Jurkat, Clone E6-1 (cell line): ENCODE measurements around the gene DTX2.
"Not testable (repeated sequence)": the region's sequence is repeated elsewhere in the genome, so short reads cannot be mapped to it uniquely, and the experiment has no call there.

Source experiments
- DNase-seq: peaks from one replicate; pipeline ENCODE4 v3.0.0-alpha.2; 2011; ENCODE audit warnings: low read depth, low spot score
- H3K4me3 ChIP-seq: 2 replicates; pipeline ENCODE4 v1.5.1; 2011; ENCODE audit warnings: mild to moderate bottlenecking, low read length, control low read depth, moderate library complexity

Gene DTX2

DNA sequence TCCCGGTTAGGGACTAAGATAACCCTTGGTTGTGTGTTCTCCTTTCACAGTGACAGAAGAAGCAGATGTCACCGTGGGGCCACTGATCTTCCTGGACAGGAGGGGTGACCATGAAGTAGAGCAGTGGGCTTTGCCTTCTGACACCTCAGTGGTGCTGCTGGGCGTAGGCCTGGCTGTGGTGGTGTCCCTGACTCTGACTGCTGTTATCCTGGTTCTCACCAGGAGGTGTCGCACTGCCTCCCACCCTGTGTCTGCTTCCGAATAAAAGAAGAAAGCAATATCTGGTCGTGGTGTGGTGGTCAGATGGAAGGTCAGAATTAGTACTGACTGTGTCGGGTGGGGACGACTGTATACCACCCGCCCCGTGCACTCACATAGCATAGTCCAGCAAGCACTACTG is 19.7 kb upstream of the DTX2 start:
- DNase-seq, H3K4me3 ChIP-seq: not testable (repeated sequence)

DNA sequence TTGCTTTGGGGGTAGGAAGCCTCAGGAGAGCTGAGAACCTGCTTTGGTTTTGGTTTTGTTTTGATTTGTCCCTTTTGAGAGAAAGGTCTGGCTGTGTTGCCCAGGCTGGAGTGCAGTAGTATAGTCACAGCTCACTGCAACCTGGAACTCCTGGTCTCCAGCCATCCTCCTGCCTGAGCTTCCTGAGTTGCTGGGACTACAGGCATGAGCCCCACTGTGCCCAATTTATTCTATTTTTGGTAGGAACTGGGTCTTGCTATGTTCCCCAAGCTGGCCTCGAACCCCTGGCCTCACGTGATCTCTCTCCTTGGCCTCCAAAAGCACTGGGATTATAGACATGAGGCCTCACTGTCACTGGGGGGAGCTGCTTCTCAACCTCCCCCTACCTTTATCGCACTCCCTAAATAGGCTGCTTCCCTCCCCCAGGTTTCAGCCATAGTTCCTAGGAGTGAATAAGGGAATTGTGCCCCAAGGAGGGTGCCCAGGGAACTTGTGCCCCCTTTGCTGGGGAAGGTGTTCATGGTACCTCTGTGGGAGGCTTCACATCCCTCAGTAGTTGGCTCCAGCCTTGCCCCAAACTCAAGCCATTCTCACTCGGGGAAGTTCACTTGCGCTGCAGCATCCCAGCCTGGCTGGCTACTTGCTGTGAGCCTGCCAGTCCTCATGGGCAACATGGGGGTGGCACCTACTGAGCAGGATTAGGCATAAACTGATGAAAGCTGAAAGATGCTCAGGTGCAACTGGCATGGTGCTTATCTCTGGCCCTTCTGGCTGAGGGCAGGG is 18.7 kb upstream of the DTX2 start:
- DNase-seq, H3K4me3 ChIP-seq: not testable (repeated sequence)

DNA sequence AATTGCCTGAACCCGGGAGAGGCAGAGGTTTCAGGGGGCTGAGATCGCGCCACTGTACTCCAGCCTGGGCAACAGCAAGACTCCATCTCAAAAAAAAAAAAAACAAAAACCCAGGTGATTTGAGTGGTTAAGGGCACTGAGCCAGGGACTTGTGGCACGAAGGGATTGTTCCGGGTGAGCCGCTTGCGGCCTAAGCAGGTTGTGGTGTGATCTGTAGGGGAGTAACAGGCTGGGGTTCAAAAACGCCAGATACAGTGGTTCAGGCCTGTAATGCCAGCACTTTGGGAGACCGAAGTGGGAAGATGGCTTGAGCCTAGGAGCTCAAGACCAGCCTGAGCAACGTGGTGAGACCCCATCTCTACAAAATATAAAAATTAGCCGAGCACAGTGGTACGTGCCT is 17.7 kb upstream of the DTX2 start:
- peak; percentile 37 for DNase-seq

DNA sequence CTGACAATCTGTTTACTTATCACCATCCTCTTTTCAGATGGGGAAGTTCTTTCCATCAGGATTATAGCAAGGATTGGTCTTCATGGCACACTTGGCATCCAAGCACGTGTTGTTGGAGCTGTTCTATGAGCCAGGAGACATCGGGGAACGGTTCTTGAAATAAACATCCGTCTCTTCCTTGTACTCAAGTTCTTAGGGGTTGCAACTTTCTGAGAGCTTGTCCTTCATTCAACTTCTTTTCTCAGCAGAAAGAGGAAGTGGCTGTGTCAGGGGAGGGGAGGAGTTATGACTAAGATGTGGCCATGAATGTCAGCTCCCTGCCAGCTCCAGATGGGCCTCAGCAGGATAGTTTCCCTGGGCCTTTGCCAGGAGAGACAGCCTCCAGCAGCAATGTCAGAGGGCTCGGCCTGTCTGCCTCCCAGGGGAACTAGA is 15.9 kb upstream of the DTX2 start:
- not testable (repeated sequence) for H3K4me3 ChIP-seq
- peak; percentile 44 for DNase-seq

More for the DNA sequence above, 17.7 kb upstream of the DTX2 start:
- H3K4me3 ChIP-seq: not testable (repeated sequence)

DNA sequence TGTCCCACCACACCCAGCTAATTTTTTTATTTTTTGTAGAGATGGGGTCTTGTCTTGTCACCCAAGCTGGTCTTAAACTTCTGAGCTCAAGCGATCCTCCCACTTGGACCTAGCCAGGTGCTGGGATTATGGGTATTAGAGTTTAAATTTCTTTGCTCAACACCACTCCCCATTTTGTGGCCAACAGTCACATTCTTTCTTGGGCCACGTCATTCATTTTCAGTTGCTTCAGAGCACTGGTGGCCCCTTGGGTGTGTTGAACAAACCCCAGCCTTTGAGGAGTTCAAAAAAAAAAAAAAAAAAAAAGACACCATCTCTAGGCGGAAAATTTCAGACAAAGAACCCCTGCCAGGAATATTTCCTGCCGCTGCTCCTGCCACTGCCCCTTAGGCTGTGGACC is 4.5 kb upstream of the DTX2 start:
- DNase-seq, H3K4me3 ChIP-seq: not testable (repeated sequence)

DNA sequence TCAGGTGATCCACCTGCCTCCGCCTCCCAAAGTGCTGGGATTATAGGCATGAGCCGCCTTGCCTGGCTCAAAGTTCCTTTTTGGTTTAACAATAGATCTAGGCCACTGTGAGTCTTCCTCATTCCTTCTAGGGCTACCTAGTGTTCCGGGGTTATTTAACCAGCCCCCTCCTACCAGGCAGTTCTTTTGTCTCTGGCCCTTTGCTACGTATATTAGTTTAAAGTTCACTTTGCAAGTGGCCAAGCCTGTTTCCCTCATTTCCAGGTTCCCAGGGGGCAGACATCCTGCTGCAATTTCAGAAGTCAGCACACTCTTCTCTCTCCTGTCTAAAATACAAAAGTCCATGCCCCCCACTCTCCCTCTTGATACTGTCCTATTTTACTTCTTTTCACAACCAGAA is 3.0 kb upstream of the DTX2 start:
- H3K4me3 ChIP-seq, DNase-seq: not testable (repeated sequence)

DNA sequence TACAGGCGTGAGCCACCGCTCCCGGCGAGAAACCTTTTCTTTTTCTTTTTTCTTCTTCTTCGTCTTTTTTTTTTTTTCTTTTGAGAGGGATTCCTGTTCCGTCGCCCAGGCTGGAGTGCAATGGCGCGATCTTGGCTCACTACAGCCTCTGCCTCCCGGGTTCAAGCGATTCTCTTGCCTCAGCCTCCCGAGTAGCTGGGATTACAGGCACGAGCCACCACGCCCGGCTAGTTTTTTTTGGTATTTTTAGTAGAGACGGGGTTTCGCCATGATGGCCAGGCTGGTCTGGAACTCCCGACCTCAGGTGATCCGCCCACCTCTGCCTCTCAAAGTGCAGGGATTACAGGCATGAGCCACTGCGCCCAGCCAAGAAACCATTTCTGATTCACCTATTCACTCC is 742 bp upstream of the DTX2 start:
- not testable (repeated sequence) for DNase-seq

DNA sequence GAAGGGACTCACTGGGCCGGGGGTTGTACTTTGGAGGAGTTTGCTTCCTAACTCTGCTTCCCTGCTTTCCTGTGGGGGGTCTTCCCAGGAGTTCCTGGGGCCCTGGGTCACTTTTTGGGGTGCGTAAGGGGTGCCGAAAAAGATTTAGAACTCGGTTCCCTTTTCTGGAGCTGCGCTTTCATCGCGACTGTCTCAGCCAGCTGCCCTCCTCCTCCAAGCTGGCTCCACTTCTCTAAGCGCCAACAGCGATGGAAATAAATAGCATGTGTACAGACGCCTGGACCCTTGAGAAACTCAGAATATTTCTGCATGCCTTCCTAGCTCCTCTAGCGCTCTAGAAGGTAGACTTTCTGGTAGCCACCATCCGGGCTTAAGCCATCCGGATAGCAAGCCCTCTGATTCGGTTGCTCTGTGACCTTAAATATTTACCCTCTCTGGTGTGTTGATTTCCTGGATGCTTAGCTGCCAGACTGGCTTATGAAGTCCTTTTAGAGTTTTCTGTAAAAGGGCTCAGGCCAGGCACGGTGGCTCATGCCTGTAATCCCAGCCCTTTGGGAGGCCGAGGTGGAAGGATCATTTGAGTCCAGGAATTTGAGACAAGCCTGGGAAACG is 868 bp downstream of the DTX2 start:
- not testable (repeated sequence) for H3K4me3 ChIP-seq, DNase-seq

More for the DNA sequence above, 742 bp upstream of the DTX2 start:
- not testable (repeated sequence) for H3K4me3 ChIP-seq

DNA sequence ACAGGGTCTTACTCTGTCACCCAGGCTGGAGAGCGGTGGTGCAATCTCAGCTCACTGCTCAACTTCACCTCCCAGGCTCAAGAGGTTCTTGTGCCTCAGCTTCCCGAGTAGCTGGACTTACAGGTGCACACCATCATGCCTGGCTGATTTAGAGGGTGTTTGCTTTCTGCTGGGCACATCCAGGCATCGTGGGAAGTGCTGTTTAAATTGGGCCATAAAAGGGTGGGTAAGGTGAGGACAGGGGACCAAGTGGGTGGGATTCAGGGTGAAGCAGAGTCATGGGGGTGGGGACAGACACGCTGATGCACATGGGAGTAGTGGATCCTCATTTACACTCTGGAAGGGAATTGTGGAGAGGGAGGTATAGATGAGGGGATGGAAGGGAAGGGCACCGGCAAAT is 3.5 kb downstream of the DTX2 start:
- not testable (repeated sequence) for DNase-seq, H3K4me3 ChIP-seq

DNA sequence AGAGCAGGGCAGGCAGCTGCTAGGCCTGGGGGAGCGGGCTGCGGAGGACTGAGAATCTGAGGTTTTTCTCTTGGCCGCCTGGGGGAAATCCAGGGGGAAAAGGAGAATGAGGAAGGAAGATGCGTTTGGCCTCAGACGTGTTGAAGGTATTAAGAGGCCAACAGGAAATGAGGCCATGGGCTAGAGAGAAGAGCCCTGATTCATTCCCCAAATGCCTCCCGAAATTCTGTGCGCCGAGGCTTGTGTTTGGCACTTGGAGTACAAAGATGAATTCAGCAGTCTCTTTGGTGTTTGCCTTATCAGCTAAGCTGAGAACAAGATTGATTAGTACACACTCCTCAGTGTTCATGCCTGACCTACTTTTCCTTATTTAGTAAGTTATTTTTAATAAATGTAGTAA is 4.4 kb downstream of the DTX2 start:
- not testable (repeated sequence) for DNase-seq, H3K4me3 ChIP-seq

DNA sequence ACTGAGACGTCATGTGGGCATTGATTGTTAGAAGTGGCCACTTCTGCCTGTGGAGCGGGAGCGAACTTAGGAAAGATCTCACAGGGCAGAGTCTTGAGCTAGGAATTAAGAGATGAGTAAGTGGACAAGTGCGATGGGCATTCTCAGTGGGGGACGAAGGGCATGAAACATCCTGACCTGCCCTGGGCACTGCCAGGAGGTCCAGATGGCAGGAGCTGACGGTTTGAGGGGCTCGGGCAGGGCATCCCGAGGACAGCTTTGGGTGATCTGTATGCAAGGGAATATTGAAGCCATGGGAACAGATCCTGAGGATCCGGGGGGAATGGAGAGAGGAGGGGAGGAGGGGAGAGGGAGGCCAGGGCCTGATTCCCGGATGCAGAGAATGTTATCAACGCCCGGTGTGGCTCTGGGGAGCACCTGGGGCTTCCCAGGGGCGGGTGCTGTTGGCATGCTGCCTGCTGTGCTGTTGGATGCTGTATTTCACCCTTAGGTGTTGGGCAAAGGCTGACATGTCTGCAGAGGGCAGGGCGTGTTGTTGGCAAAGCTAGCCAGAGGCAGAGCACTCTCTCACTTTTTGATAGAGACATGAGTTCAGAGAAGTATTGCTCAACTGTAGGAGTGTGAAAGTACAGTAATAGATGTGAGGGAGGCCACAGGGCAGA is 6.4 kb downstream of the DTX2 start:
- not testable (repeated sequence) for H3K4me3 ChIP-seq, DNase-seq

DNA sequence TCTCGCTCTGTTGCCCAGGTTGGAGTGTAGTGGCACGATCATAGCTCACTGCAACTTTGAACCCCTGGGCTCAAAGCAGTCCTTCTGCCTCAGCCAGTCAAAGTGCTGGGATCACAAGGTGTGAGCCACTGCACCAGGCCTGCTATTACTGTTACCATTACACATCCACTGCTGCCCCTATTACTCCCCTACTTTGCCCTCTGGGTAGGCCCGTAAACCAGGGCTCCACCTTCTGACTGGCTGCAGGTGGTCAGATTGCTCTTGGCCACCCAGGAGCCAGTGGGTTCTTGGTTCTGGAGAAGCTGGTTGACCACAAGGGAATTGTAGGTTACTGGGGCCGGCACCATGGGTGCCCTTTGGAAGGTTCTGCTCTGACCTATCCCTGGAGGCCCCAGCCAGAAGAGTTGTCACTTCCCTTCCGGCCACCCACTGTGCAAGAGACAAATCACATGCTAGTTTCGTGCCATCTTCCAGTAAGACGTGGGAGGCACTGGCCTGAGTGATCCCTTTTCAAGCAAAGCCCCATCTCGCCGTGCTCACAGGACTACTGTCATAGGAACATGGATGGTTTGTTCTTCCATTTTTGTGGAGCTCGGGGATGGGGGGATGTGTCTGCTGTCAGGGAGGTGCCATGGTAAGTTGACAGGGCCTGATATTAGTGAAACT is 10.2 kb downstream of the DTX2 start:
- DNase-seq, H3K4me3 ChIP-seq: not testable (repeated sequence)

DNA sequence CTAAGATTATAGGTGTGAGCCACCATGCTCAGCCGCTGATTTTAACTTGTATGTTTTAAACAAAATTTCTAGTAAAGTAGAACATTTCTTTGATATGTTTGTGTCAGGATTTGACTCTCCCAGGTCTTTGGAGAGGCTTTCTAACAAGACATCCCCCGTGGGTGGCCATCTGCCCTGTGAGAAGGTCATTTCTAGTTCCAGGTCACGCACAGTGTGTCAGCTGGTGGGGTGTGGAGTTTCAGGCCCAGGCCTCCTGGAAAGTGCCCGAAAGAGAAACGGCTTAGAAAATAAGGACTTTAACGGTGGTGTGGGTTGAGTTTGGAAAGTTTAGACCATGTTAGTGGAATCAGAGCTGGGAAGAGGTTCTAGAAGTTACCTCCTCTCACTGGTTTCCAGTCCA is 11.6 kb downstream of the DTX2 start:
- H3K4me3 ChIP-seq, DNase-seq: not testable (repeated sequence)

DNA sequence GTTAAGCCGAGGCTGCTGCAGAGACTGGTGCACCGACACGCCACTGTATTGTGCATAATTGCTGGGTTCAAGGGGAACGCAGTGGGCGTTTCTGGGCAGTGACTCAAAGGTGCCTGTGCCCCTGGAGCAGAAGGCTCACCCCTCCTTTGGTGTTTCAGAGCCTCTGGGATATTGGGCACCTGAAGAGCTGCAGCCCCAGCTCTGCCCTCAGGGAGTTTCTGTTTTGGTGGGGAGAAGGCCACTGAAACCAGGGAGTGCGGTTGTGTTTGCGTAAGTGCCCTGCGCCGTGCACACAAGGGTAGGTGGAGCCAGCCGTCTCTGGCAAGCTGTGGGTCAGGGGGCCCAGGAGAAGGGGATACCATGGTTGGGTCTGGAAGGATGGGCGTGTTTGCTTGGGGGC is 14.8 kb downstream of the DTX2 start:
- not testable (repeated sequence) for H3K4me3 ChIP-seq, DNase-seq

DNA sequence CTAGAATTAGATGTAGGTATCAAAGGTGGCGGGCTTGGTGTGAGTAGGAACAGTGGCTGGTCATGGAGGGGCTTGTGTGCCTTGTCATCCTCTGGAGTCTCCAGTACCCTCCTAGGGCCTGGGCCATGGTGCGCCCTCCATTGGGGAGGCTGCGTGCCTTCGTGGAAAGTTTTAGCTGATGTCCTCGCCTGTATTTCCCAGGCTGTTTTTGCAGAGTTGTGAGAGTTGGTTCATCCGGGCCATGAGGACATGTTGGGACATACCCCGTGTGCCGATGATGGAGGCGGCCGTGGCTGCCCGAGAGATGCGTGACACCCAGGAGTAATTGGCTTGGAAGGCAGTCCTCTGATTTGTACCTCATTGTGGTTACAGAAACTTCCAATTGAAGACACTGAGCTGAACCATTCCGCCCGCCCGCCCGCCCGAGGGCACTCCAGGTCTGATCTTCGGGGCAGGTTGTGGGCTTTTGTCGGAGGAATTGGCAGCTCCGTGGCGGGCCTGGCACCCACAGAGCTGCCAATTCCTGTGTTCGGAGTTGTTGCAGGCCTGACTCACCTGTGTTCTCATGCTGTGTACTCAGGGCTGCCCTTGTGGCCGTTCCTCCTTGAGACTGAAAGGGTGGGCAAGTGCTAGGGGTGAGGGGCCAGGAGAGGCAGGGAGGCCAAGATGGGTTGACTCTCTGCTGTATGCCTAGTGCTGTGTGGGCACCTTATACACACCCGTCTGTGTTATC is 15.4 kb downstream of the DTX2 start:
- H3K4me3 ChIP-seq, DNase-seq: not testable (repeated sequence)

DNA sequence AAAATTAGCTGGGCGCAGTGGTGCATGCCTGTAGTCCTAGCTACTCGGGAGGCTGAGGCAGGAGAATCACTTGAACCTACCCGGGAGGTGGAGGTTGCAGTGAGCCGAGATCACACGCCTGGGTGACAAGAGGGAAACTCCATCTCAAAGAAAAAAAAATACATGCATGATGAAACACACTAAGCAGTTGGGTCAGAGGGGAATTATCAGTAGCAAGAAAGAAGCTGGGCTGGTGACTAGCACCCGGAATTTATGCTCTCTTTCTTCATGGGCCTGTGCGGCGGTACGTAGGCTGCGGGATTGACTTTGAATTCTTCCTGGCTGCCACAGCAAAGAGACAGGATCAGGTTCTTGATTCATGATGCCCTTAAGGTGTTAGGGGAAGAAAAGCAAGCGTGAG is 18.1 kb downstream of the DTX2 start:
- not testable (repeated sequence) for H3K4me3 ChIP-seq, DNase-seq

DNA sequence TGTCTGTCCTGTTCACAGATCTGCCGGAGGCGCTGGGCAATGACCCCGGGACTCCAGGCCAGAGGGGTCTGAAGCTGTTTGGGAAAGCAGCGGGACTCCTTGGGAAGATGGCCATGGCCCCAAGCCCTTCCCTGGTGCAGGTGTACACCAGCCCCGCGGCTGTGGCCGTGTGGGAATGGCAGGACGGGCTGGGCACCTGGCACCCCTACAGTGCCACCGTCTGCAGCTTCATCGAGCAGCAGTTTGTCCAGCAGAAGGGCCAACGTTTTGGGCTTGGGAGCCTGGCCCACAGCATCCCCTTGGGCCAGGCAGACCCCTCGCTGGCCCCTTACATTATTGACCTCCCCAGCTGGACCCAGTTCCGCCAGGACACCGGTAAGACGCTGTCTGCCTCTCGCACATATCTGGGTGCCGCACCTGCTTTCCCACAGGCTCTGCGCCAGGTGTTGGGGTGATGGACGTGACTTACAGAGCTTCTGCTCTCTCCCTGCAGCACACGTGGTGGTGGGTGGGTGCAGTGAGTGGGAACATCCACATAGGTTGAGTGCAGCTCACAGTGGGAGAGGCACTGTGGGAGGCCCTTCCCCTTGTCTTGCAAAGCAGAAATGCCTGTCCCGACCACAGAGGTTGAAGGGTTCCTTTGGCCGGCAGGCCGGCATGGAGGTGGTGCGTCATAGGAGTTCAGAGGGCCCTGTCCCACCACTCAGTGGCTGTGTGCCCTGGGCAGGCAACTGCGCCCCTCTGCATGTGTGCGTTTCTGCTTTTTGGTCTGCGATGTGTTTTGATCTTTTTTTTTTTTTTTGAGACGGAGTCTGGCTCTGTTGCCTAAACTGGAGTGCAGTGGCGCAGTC is 19.1 kb downstream of the DTX2 start:
- not testable (repeated sequence) for DNase-seq, H3K4me3 ChIP-seq

DNA sequence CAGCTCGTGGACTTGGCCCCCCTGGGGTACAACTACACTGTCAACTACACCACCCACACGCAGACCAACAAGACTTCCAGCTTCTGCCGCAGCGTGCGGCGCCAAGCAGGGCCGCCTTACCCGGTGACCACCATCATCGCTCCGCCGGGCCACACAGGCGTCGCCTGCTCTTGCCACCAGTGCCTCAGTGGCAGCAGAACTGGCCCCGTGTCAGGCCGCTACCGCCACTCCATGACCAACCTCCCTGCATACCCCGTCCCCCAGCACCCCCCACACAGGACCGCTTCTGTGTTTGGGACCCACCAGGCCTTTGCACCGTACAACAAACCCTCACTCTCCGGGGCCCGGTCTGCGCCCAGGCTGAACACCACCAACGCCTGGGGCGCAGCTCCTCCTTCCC is 21.2 kb downstream of the DTX2 start:
- not testable (repeated sequence) for H3K4me3 ChIP-seq, DNase-seq
